Left ventricle myocardium inferior (tissue), 1 donor: ENCODE measurements around the gene SERAC1. TPM values are rescaled to one million over a fixed set of nuclear protein-coding genes. Genes with fewer than 3 reads are reported as not detected.

ENCODE experiments used
- DNase-seq: peaks from one replicate; pipeline ENCODE4 v3.0.0-alpha.2; 2020
- H3K27ac ChIP-seq: fragments of 200-600 bp; replicated peaks from 2 replicates; pipeline ENCODE4 v1.8.0; 2021
- H3K27me3 ChIP-seq: fragments of 200-600 bp; 2 replicates; pipeline ENCODE4 v1.8.0; 2021; ENCODE audit warnings: low read depth
- H3K36me3 ChIP-seq: fragments of 200-600 bp; 2 replicates; pipeline ENCODE4 v1.8.0; 2021
- H3K4me1 ChIP-seq: fragments of 200-600 bp; 2 replicates; pipeline ENCODE4 v1.8.0; 2021
- H3K4me3 ChIP-seq: fragments of 200-600 bp; 2 replicates; pipeline ENCODE4 v1.8.0; 2021; ENCODE audit warnings: mild to moderate bottlenecking, moderate library complexity
- H3K9me3 ChIP-seq: fragments of 200-600 bp; replicated peaks from 2 replicates; pipeline ENCODE4 v1.8.0; 2021
- CTCF ChIP-seq: fragments of 200-600 bp; IDR thresholded peaks from 2 replicates; pipeline ENCODE4 v1.8.0; 2021; ENCODE audit warnings: antibody characterized with exemption, mild to moderate bottlenecking, borderline replicate concordance
- intact Hi-C: fragments of 100-400 bp; cut with micrococcal nuclease; formaldehyde crosslinking; loops from one replicate; pipeline ENCODE4 v1.11.0; 2022
- total RNA-seq: library from RNA; stranded (reverse); fragmentation: NEBNext Ultra II Directional; extraction: Animal tissue kit (Norgen Biotek cat#: 25700); gene quantifications from one replicate; pipeline ENCODE4 v1.2.1, GENCODE V29; 2021
- donor health status: DM: no; HTN: yes; CAD: no; lungs with severe emphysema.

The SERAC1 gene
- total RNA-seq, 1 donor from 2014 or later: 5.1 TPM

- no peaks in the 10 kb centered on the region for H3K4me1 ChIP-seq
- no peak for TF ChIP-seq CTCF
- peaks cover 71% of the 10 kb centered on the region for H3K36me3 ChIP-seq
- no peak for DNase-seq
- no peak overlapping the region for H3K4me3 ChIP-seq
- intact Hi-C loops: no loop called here
- no peak overlapping the region for H3K27ac ChIP-seq
- H3K27me3 ChIP-seq: no peaks in the 10 kb centered on the region
- no peaks in the 10 kb centered on the region for H3K9me3 ChIP-seq
Observed at GRCh38 chr6:158095671-158096070, 72.4 kb downstream of the SERAC1 start.

DNA sequence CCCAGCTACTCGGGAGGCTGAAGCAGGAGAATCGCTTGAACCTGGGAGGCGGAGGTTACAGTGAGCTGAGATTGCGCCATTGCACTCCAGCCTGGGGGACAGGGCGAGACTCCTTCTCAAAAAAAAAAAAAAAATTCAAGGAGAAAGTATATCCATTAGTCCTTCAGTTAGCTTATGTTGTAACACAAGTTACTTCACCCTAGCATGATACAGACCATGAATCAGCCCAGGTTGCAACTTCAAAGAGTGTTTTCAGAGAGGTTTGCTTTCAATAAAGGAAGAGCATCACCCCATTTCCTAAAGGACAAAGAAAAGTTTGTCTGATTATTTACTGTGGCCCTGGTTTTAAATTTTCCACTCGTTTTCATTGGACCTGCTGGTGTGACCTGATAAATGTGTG lies 73.0 kb downstream of the SERAC1 start:
- no peaks in the 10 kb centered on the region for H3K27me3 ChIP-seq
- TF ChIP-seq CTCF: no peak
- no peaks in the 10 kb centered on the region for H3K4me1 ChIP-seq
- peaks cover 72% of the 10 kb centered on the region for H3K36me3 ChIP-seq
- H3K4me3 ChIP-seq: no peak overlapping the region
- no peak overlapping the region for H3K27ac ChIP-seq
- DNase-seq: no peak
- intact Hi-C loops: no loop called here
- no peaks in the 10 kb centered on the region for H3K9me3 ChIP-seq

GRCh38 chr6:158092806-158093205 lies 75.3 kb downstream of the SERAC1 start:
- intact Hi-C loops: no loop called here
- no peak overlapping the region for H3K27ac ChIP-seq
- H3K36me3 ChIP-seq: peaks cover 85% of the 10 kb centered on the region
- TF ChIP-seq CTCF: no peak
- no peaks in the 10 kb centered on the region for H3K27me3 ChIP-seq
- peaks cover 3% of the 10 kb centered on the region for H3K4me1 ChIP-seq
- H3K9me3 ChIP-seq: no peaks in the 10 kb centered on the region
- no peak for DNase-seq
- H3K4me3 ChIP-seq: no peak overlapping the region

DNA sequence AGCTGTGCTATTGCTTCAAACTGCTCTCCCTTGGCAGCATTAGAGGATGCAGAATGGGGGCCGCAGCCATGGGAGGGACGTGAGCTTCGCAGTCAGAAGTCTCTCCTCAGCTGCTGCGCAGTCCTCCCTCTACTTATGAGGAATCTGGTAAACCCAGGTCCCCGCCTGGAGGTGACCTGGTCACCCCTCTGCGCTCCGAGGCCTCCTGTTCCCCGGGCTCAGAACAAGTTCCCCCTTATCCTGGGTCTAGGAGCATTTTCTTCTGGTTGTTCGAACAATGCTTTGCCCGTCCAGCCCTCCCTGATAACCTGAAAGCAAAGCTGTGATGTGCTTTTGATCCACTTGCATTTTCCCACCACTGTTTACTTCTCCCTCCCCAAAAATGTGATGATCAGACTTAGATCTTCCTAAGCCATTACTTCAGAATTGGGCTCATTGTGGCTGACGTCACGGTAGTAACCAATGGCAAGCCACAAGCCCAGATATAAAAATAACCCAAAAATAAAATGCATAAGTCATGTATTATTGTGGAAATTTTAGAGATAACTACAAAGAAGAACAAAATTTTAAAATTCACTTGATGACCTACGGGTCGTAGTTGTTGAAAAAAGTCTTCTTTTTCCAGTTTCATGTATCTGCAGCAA lies 80.7 kb downstream of the SERAC1 start:
- TF ChIP-seq CTCF: no peak
- DNase-seq: no peak
- intact Hi-C loops: no loop called here
- Histone ChIP-seq H3K4me1 (peaks cover 12% of the 10 kb centered on the region), H3K9me3 (no peaks in the 10 kb centered on the region), H3K27ac (no peak overlapping the region), H3K4me3 (no peak overlapping the region), H3K27me3 (no peaks in the 10 kb centered on the region), H3K36me3 (peaks cover 81% of the 10 kb centered on the region)

DNA sequence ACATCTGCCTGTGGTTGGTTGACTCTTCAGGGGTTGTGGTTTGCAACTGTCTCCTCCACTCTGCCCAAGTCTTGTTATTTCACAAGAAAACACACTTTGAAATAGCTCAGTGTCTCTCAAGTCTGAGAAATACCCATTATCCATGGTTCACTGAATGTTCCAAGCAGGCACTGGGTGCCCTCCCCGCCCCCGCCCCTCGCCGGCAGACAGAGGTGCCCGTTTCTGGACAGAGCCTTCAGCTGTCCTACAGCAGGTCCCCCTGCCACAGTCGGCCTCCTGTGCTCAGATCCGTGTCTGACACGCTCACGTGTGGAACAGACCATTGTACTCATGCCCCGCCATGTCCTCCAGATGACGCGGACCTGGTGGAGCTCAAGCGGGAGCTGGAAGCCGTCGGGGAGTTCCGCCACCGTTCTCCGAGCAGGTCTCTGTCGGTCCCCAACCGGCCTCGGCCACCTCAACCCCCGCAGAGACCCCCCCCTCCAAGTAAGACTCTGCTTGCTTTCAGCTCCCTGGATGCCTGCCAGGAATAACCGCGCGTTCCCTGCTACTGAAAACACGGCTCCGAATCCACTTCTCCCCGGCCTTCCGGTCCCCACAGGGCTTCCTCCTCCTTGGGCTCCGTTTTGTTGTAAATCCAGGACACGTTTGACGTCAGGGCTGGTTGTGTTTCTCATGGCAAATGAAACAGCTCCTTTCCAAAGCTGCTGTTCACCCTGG lies 81.4 kb downstream of the SERAC1 start:
- no peaks in the 10 kb centered on the region for H3K9me3 ChIP-seq
- H3K27me3 ChIP-seq: no peaks in the 10 kb centered on the region
- H3K36me3 ChIP-seq: peaks cover 77% of the 10 kb centered on the region
- no peak for TF ChIP-seq CTCF
- peaks cover 12% of the 10 kb centered on the region for H3K4me1 ChIP-seq
- H3K4me3 ChIP-seq: peak overlapping the region; percentile 17
- H3K27ac ChIP-seq: no peak overlapping the region
- DNase-seq: peak; percentile 37
- intact Hi-C loops: no loop called here
